Left ventricle myocardium superior (tissue), 1 donor: ENCODE results near the gene TSACC. TPM values are rescaled to one million over a fixed set of nuclear protein-coding genes. Genes with fewer than 3 reads are reported as not detected.
"Not testable (repeated sequence)": the region's sequence is repeated elsewhere in the genome, so short reads cannot be mapped to it uniquely, and the experiment has no call there.

Experiments used
- ATAC-seq: fragments of 200-7000 bp; cut with Tn5 transposase; one replicate; pipeline ENCODE4 v1.9.1; 2020; ENCODE audit warnings: mild to moderate bottlenecking, moderate library complexity
- DNase-seq: peaks from one replicate; pipeline ENCODE4 v3.0.0-alpha.2; 2020
- intact Hi-C: fragments of 100-400 bp; cut with micrococcal nuclease; formaldehyde crosslinking; loops from one replicate; pipeline ENCODE4 v1.11.0; 2022
- total RNA-seq: library from RNA; stranded (reverse); fragmentation: NEBNext Ultra II Directional; extraction: Animal tissue kit (Norgen Biotek cat#: 25700); gene quantifications from one replicate; pipeline ENCODE4 v1.2.1, GENCODE V29; 2021
- donor health status: DM: no; HTN: yes; CAD: no; lungs with severe emphysema.

The TSACC gene
- total RNA-seq, 1 donor from 2014 or later, result not detected

- ATAC-seq, result no peak
- intact Hi-C loops, result no loop called here
- DNase-seq, result no peak
These were observed 4.0 kb downstream of the TSACC start for GRCh38 chr1:156342166-156342955.

GRCh38 chr1:156344409-156344808 lies 6.1 kb downstream of the TSACC start:
- no peak for ATAC-seq
- no peak for DNase-seq
- intact Hi-C loops, result no loop called here

GRCh38 chr1:156346035-156346434 lies 7.7 kb downstream of the TSACC start:
- ATAC-seq, intact Hi-C loops, DNase-seq: not testable (repeated sequence)

GRCh38 chr1:156346636-156347035 lies 8.3 kb downstream of the TSACC start:
- ATAC-seq, result no peak
- intact Hi-C loops, result no loop called here
- DNase-seq, result no peak

- no peak for ATAC-seq
- DNase-seq, result no peak
- intact Hi-C loops, result no loop called here
These were observed 9.0 kb downstream of the TSACC start for GRCh38 chr1:156347331-156347730.

GRCh38 chr1:156352481-156352880 lies 14.2 kb downstream of the TSACC start:
- DNase-seq, ATAC-seq, intact Hi-C loops: not testable (repeated sequence)

GRCh38 chr1:156356262-156356874 lies 18.0 kb downstream of the TSACC start:
- intact Hi-C loops, result no loop called here
- DNase-seq (no peak), ATAC-seq (no peak)

- DNase-seq (peak; percentile 45), ATAC-seq (peak; percentile 84)
- intact Hi-C loops, result no loop called here
These were observed 18.7 kb downstream of the TSACC start for GRCh38 chr1:156356875-156357534.

- no peak for ATAC-seq
- DNase-seq, result no peak
- intact Hi-C loops, result no loop called here
These were observed 19.7 kb downstream of the TSACC start for GRCh38 chr1:156357977-156358376.

- intact Hi-C loops, result no loop called here
- DNase-seq, result no peak
- ATAC-seq, result no peak
These were observed 20.3 kb downstream of the TSACC start for GRCh38 chr1:156358641-156359040.

- intact Hi-C loops, result no loop called here
- ATAC-seq, result no peak
These were observed 20.9 kb downstream of the TSACC start for GRCh38 chr1:156359249-156359648.

GRCh38 chr1:156359973-156360372 lies 21.6 kb downstream of the TSACC start:
- DNase-seq, result no peak

More at GRCh38 chr1:156359249-156359648, 20.9 kb downstream of the TSACC start:
- no peak for DNase-seq

GRCh38 chr1:156360534-156360933 lies 22.2 kb downstream of the TSACC start:
- intact Hi-C loops, result no loop called here
- ATAC-seq, result no peak
- no peak for DNase-seq

More at GRCh38 chr1:156359973-156360372, 21.6 kb downstream of the TSACC start:
- intact Hi-C loops, result no loop called here
- no peak for ATAC-seq

- DNase-seq (no peak), ATAC-seq (no peak)
- intact Hi-C loops, result no loop called here
These were observed 27.4 kb downstream of the TSACC start for GRCh38 chr1:156365754-156366153.

- intact Hi-C loops, result no loop called here
- ATAC-seq, result no peak
These were observed 28.2 kb downstream of the TSACC start for GRCh38 chr1:156366378-156367166.

GRCh38 chr1:156367383-156368156 lies 29.2 kb downstream of the TSACC start:
- no peak for DNase-seq
- intact Hi-C loops, result no loop called here
- ATAC-seq, result no peak

More at GRCh38 chr1:156366378-156367166, 28.2 kb downstream of the TSACC start:
- DNase-seq, result no peak

- intact Hi-C loops, result no loop called here
These were observed 29.9 kb downstream of the TSACC start for GRCh38 chr1:156368157-156368658.

GRCh38 chr1:156368889-156369684 lies 30.8 kb downstream of the TSACC start, which contains the start of gene RHBG:
Gene RHBG, plus strand, starts transcription at chr1:156369211. Its CDS starts 39 bp downstream, at chr1:156369250.
- peak; percentile 76 for ATAC-seq
- intact Hi-C loops, result no loop called here
- peak; percentile 67 for DNase-seq

More at GRCh38 chr1:156368157-156368658, 29.9 kb downstream of the TSACC start:
- DNase-seq, result no peak
- ATAC-seq, result no peak
